Measurements from ENCODE around the gene BOC. TPM values are rescaled to one million over a fixed set of nuclear protein-coding genes. Genes with fewer than 3 reads are reported as not detected.

BOC gene
- total RNA-seq, 2 donors from 2014 or later = 23.4 to 33.4 TPM

DNA sequence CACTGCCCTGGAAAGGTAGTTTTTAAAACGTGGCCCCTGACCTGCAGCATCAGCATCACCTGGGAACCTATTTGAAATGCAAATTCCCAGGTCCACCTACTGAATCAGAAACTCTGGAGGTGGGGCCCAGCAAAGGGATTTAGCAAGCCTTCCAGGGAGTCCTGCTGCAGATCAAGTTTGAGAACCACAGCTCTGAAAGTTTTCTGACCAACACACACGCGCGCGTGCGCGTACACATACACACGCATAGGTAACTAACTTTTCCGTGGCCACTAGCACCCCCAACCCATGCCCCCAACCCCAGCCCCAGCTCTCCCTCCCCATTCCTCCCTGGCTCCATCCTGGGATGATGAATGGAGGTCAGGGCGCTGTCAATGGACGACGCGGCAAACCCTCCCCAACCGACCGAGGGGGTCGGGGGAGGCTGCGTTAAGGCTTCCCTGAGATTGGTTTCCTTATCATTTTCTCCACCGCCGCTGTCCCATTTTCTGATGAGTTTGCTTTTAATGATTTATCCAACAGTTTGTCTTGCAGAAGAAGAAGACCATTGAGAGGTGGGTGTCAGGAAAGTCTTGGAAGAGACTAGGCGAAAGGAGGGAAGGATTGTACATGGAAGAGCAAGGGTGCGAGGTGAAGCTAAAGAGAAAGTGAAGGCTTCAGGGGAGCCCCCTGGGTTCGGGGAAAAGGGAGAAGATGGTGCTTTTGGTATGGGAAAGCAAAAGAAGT lies 590 bp upstream of the BOC start:
- H3K27me3 ChIP-seq (replicated peaks; ENCODE audit: insufficient read depth) = no peaks in the 10 kb centered on the region
- peaks cover 5 to 19% of the 10 kb centered on the region in 2 donors for H3K4me1 ChIP-seq (ENCODE audit: control insufficient read depth in 1 of 2, low read depth in 2 of 2)
- no peaks in the 10 kb centered on the region for H3K36me3 ChIP-seq
- no peak for DNase-seq (ENCODE audit: low spot score)
- H3K27ac ChIP-seq = peak overlapping the region; percentile 42 to 63
- peak overlapping the region; percentile 80 for H3K4me3 ChIP-seq
- no peak for ATAC-seq (ENCODE audit: insufficient number of reproducible peaks, low FRiP score, low read depth)
- no peaks in the 10 kb centered on the region for H3K9me3 ChIP-seq
- TF ChIP-seq, protein P1, sequence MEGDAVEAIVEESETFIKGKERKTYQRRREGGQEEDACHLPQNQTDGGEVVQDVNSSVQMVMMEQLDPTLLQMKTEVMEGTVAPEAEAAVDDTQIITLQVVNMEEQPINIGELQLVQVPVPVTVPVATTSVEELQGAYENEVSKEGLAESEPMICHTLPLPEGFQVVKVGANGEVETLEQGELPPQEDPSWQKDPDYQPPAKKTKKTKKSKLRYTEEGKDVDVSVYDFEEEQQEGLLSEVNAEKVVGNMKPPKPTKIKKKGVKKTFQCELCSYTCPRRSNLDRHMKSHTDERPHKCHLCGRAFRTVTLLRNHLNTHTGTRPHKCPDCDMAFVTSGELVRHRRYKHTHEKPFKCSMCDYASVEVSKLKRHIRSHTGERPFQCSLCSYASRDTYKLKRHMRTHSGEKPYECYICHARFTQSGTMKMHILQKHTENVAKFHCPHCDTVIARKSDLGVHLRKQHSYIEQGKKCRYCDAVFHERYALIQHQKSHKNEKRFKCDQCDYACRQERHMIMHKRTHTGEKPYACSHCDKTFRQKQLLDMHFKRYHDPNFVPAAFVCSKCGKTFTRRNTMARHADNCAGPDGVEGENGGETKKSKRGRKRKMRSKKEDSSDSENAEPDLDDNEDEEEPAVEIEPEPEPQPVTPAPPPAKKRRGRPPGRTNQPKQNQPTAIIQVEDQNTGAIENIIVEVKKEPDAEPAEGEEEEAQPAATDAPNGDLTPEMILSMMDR (IDR thresholded peaks at IDR 0.05) = no peak

DNA sequence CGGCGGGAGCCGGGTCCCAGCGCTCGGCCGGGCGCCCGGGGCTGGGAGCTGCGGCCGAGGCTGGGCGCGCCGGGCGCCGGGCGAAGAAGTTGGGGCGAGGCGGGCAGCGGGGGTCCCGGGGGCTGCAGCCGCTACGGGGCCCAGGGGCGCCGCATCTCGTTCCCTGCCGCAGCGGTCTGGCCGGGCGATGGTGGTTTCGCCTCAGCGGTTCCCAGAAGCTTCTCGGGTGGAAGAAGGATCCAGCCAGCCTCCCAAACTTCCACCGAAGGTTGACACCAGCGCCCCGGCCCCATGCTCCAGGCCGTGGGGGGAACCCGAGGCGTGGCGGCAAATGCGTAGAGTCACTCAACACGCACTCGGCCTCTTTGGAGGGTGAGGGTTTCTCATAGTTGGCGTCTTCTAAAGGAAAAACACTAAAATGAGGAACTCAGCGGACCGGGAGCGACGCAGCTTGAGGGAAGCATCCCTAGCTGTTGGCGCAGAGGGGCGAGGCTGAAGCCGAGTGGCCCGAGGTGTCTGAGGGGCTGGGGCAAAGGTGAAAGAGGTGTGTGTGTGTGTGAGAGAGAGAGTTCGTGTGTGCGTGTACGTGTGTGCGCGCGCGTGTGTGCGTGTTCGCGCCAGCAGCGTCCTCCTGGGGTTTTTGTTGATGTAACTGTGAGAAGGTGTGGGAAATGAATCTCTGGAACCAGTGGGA lies 940 bp downstream of the BOC start:
- Histone ChIP-seq H3K4me3 (peak overlapping the region; percentile 80), H3K4me1 (ENCODE audit: control insufficient read depth in 1 of 2, low read depth in 2 of 2) (peaks cover 5 to 19% of the 10 kb centered on the region in 2 donors), H3K27ac (peak overlapping the region; percentile 63 to 68), H3K27me3 (replicated peaks; ENCODE audit: insufficient read depth) (no peaks in the 10 kb centered on the region), H3K36me3 (no peaks in the 10 kb centered on the region), H3K9me3 (no peaks in the 10 kb centered on the region)
- TF ChIP-seq, protein P1 (IDR thresholded peaks at IDR 0.05) = no peak
- ATAC-seq (ENCODE audit: insufficient number of reproducible peaks, low FRiP score, low read depth) (no peak), DNase-seq (ENCODE audit: low spot score) (no peak)

DNA sequence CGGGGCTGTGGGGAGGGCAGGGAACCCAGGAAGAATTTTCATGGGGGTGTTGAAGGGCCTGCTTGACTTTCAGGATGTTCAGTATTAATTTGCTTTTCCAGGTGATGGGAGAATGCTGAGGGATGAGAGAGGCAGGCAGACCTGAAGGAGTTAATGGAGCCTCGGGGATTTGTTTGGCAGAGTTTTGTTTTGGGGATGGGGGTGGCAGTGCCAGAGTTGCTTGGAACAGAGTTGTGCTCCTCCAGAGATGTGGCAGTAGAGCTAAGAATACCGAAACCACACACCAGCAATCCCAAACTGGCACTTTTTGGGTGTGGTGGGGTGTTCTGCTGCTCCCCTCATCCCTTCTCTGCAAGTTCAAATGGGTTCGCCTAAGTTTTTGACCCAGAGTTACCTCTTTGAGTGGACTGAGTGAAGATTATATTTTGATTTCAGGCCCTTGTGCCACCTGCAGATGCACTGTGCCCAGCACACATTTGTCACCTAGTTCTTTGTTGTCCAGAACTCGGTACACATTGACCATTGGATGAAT lies 1.6 kb downstream of the BOC start:
- no peak for ATAC-seq (ENCODE audit: insufficient number of reproducible peaks, low FRiP score, low read depth)
- Histone ChIP-seq H3K27me3 (replicated peaks; ENCODE audit: insufficient read depth) (no peaks in the 10 kb centered on the region), H3K27ac (peak overlapping the region; percentile 63 to 68), H3K4me1 (ENCODE audit: control insufficient read depth in 1 of 2, low read depth in 2 of 2) (peaks cover 5 to 19% of the 10 kb centered on the region in 2 donors), H3K36me3 (no peaks in the 10 kb centered on the region), H3K4me3 (peak overlapping the region; percentile 80), H3K9me3 (no peaks in the 10 kb centered on the region)
- no peak for DNase-seq (ENCODE audit: low spot score)
- TF ChIP-seq, protein P1 (IDR thresholded peaks at IDR 0.05) = no peak

DNA sequence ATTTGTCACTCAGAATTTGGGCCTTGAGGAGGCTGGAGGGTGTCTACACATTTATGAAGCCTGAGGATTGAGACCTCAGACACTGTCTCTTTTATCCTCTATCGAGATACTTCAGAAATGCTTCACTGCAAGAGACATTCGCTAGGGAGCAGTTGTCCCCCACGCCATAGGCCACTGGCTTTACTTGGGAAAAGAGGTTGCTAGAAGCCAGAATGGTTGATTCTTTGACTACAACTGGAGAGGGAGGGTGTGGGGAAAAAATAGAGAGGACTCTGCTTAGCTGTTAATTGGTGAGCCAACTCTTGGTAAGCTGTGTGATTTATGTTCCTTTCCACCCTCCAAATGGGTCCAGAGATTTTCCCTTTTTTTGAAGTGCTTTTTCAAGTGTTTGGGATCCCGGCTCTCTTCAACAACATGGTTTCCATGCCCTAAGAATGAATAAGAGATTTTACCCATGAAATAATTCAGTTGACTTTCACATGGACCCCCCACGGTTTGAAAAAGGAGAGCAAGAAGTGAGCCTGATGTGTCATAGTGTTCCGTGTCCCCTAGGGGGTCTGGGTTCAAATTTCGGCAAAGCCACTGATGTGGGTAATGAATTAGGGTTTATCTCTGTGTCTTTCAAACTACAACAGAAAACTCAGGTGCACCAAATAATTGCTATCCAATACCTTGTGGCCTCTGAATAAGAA lies 2.7 kb downstream of the BOC start:
- no peaks in the 10 kb centered on the region for H3K9me3 ChIP-seq
- H3K4me3 ChIP-seq = peak overlapping the region; percentile 6
- no peaks in the 10 kb centered on the region for H3K36me3 ChIP-seq
- no peak overlapping the region for H3K27ac ChIP-seq
- peaks cover 5 to 19% of the 10 kb centered on the region in 2 donors for H3K4me1 ChIP-seq (ENCODE audit: control insufficient read depth in 1 of 2, low read depth in 2 of 2)
- no peaks in the 10 kb centered on the region for H3K27me3 ChIP-seq (replicated peaks; ENCODE audit: insufficient read depth)
- DNase-seq (ENCODE audit: low spot score) = no peak
- ATAC-seq (ENCODE audit: insufficient number of reproducible peaks, low FRiP score, low read depth) = no peak
- TF ChIP-seq, protein P1 (IDR thresholded peaks at IDR 0.05) = no peak

Measured in thoracic aorta (tissue), 2 donors.